GM19099 (cell line): Measurements from ENCODE around the gene GDNF.

Source experiments
- POLR2A ChIP-seq: IDR thresholded peaks from 3 replicates; pipeline ENCODE4 v1.6.1; 2011; ENCODE audit warnings: low read depth; ENCODE audit not compliant: insufficient read length; ENCODE audit errors: extremely low read depth

GDNF gene

DNA sequence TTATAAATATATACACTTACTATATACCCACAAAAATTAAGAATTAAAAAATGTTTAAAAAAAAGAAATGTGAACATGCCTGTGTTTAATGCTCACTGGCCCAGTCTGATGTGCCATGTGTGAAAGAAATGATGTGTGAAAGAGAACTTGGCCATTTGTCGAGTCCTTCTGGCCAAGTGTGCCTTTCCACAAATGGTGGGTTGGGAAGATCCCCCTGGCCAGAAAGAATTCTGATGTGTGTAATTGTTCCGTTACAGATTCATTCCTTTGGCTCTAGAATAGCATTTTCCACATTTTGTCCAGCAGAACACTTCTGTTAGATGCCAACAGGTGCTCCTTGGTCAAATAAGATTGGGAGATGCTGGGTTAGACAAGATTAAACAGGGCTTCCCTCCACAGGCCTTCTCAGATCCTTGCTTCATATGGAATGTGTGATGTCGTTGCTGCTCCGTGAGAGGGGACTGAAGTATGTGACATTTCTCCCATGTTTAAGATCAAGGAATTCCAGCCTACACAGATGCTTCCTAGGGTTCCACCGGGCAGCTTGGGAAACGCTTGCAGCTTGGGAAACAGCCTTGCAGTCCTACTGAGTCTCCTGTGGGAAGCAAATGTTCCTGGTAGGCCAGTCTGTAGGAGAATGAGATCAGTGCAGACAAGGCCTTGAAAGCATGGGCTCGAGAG lies 32.1 kb downstream of the GDNF start:
- no peak for TF ChIP-seq POLR2A

DNA sequence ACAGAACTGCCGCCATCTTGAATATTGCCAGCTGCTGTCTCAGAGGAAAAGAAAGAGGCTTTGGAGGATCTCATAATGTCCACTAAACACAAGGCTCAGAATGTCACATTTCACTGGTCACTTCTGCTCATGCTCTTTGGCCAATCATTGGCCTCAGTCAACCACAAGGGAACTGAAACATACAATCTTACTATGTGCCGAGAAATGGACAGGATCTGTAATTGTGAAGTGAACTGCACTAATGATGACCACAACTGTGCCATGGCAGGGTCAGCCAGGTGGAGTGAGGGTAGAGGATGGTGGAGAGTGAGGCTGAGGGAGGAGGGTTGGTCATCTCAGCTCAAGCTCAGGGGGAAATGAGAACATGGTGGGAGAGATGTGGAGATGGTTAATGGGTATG lies 32.8 kb downstream of the GDNF start:
- no peak for TF ChIP-seq POLR2A

DNA sequence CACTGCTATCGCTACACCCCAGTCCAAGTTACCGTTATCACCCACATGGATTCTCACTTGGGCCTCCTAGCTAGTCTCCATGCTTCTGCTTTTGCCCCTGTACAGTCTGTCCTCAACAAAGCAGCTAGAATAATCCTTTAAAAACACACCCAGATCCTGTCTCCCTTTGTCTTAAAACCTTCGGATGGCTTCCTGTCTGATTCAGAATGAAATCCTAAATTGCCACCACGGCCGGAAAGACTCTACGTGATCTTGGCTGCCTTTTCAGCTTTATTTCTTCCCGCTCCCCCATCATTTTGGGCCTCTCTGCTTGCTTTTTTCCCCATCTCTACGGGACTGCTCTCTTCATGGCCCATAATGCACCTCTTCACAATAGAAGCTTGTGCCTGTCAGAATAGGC lies 33.4 kb downstream of the GDNF start:
- TF ChIP-seq POLR2A: no peak

DNA sequence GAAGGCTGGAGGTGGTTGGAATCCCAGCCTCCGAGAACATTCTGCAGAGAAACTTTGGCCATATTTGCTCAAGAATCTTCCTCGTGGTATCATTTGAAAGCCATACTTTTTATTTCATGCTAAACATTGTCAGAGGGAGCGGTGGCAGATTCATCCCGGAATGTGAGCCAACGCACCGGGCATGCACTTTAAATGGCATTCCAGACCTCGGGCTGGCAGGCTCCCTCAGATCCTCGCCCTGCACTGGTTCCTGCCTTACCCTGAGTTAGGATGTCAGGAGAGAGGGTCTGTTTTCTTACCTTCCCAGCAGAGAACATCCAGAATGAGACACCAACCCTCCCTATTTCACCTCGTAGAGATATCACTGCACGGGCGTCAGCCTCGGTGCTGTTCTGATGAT lies 33.8 kb downstream of the GDNF start:
- TF ChIP-seq POLR2A: no peak

DNA sequence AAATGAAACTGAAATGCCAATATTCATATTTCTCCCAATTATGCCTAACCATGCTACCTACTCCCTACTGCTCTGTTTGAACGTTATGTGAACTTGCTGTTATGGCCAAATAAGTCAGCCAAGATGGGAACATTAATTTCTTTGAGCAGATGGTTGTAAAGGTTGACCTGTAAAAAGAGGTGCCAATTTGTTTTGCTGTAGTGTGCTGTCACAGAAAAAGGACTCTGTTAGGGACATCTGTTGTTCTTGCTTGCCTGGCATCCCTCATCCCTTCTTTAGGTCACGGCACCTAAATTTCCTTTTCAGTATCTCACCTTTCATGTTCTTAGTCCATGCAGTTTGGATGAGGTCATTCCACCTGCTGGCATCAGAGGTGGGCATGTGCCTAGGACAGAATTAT lies 35.4 kb downstream of the GDNF start:
- no peak for TF ChIP-seq POLR2A

DNA sequence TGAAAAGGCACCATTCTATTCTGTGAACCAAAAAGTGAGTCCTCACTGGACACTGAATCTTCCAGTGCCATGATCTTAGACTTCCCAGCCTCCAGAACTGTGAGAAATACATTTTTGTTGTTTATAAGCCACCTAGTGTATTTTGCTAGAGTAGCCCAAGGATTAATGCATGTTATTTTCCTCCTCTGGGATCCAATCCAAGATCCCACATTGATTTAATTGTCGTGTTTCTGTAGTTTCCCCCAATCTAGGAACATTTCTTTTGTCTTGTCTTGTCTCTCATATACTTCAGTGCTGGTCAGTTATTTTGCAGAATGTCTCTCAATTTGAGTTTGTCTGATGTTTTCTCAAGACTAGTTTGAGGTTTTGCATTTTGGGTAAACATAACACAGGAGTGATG lies 36.4 kb downstream of the GDNF start:
- no peak for TF ChIP-seq POLR2A

DNA sequence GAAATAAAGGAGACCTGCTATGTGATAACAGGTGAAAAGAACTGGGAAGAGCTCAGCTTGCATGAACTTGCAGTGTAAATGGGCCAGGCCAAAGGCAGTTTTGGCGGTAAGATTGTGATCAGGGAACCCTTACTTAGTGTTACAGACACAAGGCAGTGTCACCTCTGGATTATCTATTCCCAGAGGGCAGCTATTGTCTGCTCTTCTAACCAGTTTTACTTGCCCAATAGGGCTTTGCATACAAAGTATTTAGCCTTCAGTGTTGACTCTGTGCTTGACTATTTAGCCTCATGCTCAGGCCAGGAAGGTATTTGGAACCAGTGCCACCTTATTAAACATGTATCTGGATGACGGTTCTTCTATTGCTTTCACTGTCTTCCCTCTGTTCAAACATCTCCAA lies 38.3 kb downstream of the GDNF start:
- TF ChIP-seq POLR2A: no peak

DNA sequence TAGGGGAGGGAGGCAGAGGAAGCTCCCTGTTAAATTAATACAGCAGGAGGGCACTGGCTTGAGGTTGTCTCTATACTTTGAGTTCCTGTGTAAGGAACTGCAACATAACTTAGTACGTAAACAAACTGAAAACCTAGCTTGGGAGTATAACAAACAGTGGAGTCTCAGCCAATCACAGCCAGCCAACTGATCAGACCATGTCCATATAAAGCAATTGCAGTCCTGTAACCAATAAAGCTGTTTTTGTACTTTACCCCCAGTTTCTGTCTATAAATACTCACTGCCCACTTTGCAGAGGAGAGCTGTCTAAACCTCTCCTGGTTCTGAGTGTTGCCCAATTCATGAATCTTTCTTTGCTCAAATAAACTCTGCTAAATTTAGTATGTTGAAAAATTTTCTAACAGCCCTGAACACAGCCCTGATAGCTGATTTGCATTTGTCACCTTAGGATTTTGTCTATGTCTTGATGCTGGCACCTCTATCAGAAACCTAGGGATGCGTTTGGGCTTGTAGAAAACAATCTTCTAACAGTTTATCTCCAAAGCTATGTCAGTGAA lies 39.9 kb downstream of the GDNF start:
- TF ChIP-seq POLR2A: no peak

DNA sequence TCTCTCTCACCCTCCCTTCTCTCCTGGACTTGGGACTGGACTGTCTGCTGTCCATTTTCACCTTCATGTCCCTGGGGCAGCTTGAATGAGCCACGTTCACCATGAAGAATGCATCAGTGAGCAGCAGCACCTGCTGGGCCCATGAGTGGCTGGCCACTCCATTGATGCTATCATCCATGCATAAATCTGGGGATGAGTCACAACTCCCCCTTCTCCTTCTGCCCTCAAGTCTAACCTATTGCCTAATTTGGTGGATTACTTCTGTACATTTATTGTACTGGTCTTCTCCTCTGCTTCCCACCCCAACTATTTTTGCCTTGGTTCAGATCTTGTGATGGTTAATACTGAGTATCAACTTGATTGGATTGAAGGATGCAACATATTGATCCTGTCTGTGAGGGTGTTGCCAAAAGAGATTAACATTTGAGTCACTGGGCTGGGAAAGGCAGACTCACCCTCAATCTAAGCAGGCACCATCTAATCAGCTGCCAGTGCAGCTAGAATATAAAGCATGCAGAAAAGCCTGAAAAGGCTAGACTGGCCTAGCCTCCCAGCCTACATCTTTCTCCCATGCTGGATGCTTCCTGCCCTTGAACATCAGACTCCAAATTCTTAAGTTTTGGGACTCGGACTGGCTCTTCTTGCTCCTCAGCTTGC lies 46.7 kb downstream of the GDNF start:
- no peak for TF ChIP-seq POLR2A

DNA sequence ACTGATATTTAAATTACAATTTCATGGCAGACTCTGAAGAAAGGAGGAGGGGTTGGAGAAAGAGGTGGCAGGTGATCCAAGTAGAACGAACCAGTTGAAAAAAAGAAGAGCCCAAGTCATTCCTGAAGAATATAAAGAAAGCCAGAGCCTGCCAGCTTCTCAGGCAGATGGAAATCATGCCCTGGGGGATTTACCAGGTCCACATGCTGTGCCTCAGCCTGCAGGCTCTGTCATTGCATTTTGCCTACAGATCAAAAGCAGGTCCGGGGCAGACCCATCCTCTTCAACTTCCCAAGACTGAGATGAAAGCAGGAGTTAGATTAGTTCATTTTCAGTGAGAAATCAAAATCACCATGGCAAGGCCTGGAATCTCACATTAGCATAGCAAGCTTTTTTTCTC lies 48.5 kb downstream of the GDNF start:
- no peak for TF ChIP-seq POLR2A

DNA sequence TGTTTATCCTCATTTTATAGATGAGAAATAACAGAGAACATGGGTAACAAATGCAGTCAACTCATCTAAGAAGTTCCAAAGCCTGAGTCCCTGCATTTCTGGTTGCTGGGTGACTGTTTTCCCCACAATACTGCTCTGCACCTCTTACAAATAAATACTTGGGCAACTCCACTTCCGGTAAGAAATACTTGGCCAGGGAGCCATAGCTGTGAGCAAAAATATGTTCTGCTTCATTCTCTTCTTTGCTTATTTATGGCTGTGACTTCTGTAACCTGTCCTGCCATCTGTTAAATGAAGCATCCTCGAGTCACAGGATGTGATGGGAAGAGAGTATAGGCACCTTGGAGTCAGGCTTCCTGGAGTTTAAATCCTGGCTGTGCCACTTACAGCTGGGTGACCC lies 49.9 kb downstream of the GDNF start:
- TF ChIP-seq POLR2A: no peak

DNA sequence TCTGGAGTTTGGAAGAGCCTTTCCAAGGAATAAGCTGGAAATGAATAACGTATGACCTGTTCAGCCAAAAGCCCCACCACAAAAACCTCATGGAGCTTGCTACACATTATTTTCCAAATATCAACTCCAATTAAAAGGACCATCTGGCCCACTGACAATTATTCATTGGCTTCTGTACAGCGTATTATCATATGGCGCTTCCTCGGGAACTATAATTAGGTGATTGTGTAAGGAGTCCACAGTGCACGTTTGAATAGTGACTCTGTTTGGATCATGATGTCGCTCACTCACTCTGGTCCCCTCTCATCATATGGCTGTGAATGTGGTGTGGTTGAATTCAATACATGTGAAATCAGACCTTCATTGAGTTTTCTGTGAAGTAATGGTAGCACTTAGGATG lies 52.1 kb downstream of the GDNF start:
- TF ChIP-seq POLR2A: no peak

DNA sequence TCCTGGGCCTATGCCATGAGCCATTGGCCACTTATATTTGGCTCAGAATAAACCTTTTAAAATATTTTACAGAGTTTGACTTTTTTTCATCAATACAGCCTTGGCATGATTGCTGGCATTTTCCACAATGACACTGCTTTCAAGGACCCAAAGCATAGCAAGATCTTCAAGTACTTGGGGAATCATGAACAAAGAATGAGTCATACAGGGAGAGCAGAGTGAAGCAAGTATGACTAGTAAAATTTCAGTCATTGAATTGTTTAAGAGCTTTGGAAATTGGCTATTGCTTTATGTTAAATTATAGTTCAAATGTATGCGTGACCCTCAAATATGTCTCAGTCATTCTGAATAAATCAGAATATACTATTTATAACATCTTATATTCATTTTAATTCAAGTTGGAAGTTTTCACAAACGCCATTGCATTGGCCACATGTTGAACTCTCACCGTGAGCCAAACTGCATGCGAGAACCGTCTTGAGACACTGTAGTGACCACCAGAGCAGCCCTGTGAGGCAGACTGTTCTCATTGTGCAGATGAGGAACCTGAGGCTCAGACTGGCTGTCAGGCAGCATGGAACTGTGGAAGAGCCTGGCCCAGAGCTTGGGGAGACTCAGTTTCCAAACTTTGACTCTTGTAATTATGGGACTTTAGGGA lies 52.9 kb downstream of the GDNF start:
- TF ChIP-seq POLR2A: no peak

DNA sequence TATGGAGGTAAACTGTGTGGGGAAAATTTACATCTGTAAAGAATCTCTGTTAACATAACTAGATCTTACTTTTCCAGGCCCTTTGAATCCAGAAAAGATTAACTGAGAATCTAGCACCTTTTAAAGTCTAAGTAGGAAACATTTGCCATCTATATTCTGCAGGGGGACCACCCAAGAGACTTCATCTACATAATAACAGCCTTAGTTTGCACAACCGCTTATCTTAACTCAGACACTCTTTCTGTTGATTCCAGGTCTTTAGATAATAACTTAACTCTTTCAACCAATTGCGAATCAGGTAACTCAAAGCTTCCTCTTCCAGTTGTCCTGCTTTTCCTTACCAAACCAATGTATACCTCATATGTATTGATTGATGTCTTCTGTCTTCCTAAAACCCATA lies 53.4 kb downstream of the GDNF start:
- TF ChIP-seq POLR2A: no peak

DNA sequence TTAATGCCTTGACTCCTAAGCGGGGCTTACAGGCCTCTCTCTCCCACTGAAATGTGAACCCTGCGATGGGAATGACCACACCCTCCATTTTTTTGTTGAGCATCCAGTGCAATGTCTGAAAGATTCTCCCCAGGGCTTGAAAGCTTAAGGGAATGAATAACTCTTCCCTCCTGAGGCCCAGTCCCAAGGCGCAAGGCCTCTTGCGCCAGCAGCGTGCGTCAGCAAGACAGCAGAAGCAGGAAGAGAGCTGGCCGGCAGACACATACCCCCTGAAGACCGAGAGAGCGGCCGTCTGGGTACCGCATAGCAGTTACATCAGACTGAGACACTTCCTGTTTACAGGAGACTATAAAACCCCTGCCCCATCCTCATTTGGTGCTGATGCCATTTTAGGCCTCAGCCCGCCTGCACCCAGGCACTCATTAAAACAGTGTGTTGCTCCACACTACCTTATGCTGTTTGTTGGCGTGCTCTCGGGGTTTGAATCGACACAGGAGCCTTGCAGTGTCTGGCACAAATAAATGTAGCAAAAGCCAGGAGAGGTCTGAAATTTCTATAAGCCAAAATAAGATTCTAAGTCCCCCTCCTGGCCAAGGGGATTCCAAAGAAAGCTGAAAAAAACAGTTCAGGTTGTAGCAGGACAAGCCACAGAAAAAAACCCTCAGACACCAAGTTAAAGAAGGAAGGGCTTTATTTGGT lies 62.3 kb downstream of the GDNF start:
- no peak for TF ChIP-seq POLR2A
